Muscle layer of colon (tissue), 2 donors: ENCODE data around the gene ANKRD44.

ENCODE experiments used
- H3K27ac ChIP-seq: one replicate; pipeline ENCODE4 v1.7.0; 2013; ENCODE audit warnings: low read depth, mild to moderate bottlenecking, low read length, moderate library complexity
- H3K27me3 ChIP-seq, 2 donors: one replicate each; pipeline ENCODE4 v1.7.0; 2013; ENCODE audit warnings: low read length in 2 of 2, mild to moderate bottlenecking in 2 of 2; ENCODE audit not compliant: insufficient read depth in 2 of 2, control insufficient read depth in 1 of 2
- H3K36me3 ChIP-seq: one replicate; pipeline ENCODE4 v1.7.0; 2013; ENCODE audit warnings: mild to moderate bottlenecking, low read length; ENCODE audit not compliant: insufficient read depth
- H3K4me1 ChIP-seq: one replicate; pipeline ENCODE4 v1.7.0; 2013; ENCODE audit warnings: mild to moderate bottlenecking, low read length; ENCODE audit not compliant: insufficient read depth
- H3K4me3 ChIP-seq, 2 donors: one replicate each; pipeline ENCODE4 v1.7.0; 2013; ENCODE audit warnings: low read length in 2 of 2, low read depth in 1 of 2, mild to moderate bottlenecking in 1 of 2, moderate library complexity in 1 of 2
- H3K9ac ChIP-seq: one replicate; pipeline ENCODE4 v1.7.0; 2013; ENCODE audit warnings: low read length
- H3K9me3 ChIP-seq: one replicate; pipeline ENCODE4 v1.7.0; 2013; ENCODE audit warnings: mild to moderate bottlenecking, low read length
- donor health status: abdominal sarcoma.
- donor health status: Adenocarcinoma of cecum.

Gene ANKRD44

GRCh38 chr2:197233473-197233872, 77.1 kb downstream of the ANKRD44 start:
- no peak overlapping the region for H3K9ac ChIP-seq
- H3K9me3 ChIP-seq, result no peaks in the 10 kb centered on the region
- no peaks in the 10 kb centered on the region for H3K36me3 ChIP-seq
- H3K27ac ChIP-seq, result no peak overlapping the region
- H3K4me3 ChIP-seq, result no peak overlapping the region
- peaks cover 41% of the 10 kb centered on the region for H3K4me1 ChIP-seq
- H3K27me3 ChIP-seq, result no peaks in the 10 kb centered on the region

DNA sequence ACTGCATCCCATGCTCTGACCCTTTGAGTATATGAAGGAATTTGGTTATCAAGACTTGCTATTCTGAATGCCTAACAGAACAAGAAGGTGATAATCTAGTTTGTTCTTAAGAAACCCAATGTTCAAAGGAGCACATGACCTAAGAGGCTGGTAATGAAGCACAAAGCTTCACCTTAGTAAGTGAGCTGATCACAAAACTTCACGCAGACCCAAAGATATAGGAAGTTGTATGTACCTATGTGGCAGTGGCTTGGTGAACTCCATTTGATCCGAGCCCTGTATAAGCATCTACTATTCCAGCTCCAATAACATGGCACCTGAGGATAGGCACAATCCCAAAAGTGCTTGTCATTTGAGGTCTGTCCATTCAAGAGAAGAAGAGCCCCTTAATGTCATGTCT, 78.6 kb downstream of the ANKRD44 start:
- Histone ChIP-seq H3K27ac (no peak overlapping the region), H3K27me3 (no peaks in the 10 kb centered on the region), H3K9me3 (no peaks in the 10 kb centered on the region), H3K9ac (no peak overlapping the region), H3K4me3 (no peak overlapping the region), H3K4me1 (peaks cover 26% of the 10 kb centered on the region), H3K36me3 (no peaks in the 10 kb centered on the region)

- Histone ChIP-seq H3K27me3 (no peaks in the 10 kb centered on the region), H3K36me3 (no peaks in the 10 kb centered on the region), H3K27ac (no peak overlapping the region), H3K9me3 (no peaks in the 10 kb centered on the region), H3K4me1 (peaks cover 13% of the 10 kb centered on the region), H3K4me3 (no peak overlapping the region), H3K9ac (no peak overlapping the region)
These were observed 80.8 kb downstream of the ANKRD44 start for GRCh38 chr2:197229509-197230443.

DNA sequence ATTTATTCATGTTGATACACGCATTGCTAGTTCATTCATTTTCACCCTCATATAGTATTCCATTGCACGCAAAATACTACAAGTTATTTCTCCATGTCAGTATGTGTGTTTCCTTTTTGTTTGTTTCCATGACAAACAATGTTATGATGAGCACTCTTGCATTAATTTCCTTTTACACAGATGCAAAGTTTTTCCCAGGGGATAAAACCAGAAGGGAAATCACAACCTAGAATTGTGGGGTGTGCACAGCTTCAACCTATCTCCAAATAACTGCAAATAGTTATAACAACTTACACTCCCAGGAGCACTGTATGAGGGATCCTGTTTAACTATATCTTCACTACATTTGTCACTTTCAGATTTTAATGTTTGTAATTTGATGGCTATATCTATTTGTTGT, 87.1 kb downstream of the ANKRD44 start:
- H3K36me3 ChIP-seq, result no peaks in the 10 kb centered on the region
- no peaks in the 10 kb centered on the region for H3K4me1 ChIP-seq
- no peak overlapping the region for H3K9ac ChIP-seq

DNA sequence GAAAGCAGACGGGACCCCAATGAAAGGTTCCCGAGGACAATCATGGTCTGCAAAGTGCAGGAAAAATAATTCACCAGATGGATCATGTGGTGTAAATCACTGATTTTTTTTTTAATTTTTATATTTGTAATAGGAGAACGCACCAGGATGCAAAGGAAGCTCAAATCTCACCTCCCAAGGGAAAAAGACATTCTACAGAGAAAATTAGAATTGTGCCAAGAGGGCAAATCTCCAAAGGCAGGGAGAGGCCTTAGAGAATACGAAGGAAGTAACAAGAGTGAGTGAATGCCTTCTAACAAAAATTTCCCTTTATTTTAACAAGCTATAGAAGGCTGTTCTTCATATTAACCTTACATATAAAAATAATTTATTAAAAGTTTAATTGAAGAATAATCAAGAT, 90.9 kb downstream of the ANKRD44 start:
- Histone ChIP-seq H3K9ac (no peak overlapping the region), H3K36me3 (no peaks in the 10 kb centered on the region), H3K4me1 (peaks cover 29% of the 10 kb centered on the region), H3K4me3 (no peak overlapping the region), H3K9me3 (no peaks in the 10 kb centered on the region), H3K27ac (no peak overlapping the region), H3K27me3 (no peaks in the 10 kb centered on the region)

More for the DNA sequence above, 87.1 kb downstream of the ANKRD44 start:
- Histone ChIP-seq H3K27ac (no peak overlapping the region), H3K4me3 (no peak overlapping the region), H3K9me3 (no peaks in the 10 kb centered on the region), H3K27me3 (no peaks in the 10 kb centered on the region)

DNA sequence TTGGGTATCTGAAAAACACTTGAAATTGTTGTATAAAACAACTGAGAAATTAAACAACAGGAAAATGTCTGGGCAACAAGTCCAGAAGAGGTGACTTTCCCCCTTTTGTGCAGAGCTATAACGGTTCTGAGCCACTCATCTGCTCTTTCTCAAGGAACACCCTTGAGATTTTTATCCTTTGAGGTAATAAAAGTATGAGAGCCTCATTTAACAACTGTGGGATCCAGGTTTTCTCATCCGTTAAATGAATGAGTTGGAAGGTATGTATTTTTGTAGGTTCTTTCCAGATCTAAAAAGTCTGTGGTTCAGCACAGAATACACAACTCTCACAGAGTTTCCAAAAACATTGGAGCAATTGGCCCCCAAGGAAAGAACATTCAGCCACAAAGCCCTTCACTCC, 93.0 kb downstream of the ANKRD44 start:
- no peaks in the 10 kb centered on the region for H3K27me3 ChIP-seq
- no peaks in the 10 kb centered on the region for H3K36me3 ChIP-seq
- no peak overlapping the region for H3K4me3 ChIP-seq
- H3K9me3 ChIP-seq, result no peaks in the 10 kb centered on the region
- H3K9ac ChIP-seq, result no peak overlapping the region
- H3K4me1 ChIP-seq, result peaks cover 42% of the 10 kb centered on the region
- no peak overlapping the region for H3K27ac ChIP-seq

DNA sequence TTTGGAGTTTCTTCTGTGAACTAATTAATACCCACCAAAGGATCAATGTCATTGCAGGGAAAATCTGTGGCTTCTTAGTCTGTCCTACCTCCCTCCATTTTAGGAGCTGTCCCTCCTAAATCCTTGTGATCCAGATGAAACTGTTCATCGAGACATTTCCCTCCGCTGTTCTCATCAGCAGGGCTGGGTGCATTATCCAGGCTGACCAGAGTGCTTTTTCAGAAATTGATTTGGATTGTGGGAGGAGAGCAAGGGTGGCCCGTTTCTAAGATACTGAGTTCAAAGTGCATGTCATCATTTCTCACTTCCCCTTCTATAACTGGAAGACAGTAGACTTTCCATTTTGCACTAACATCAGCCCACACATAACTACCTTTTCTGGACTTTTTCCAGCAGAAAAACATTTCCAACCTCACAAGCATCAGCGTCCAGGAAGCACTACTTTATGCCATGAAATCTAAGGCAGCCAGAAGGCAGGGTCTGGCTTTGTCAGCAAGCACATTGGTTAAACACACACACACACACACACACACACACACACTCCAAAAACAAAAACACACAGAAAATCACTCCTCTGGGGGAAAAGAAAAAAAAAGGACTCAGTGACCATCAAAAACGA, 94.1 kb downstream of the ANKRD44 start:
- Histone ChIP-seq H3K9ac (no peak overlapping the region), H3K9me3 (no peaks in the 10 kb centered on the region), H3K27ac (no peak overlapping the region), H3K36me3 (no peaks in the 10 kb centered on the region), H3K4me3 (no peak overlapping the region), H3K27me3 (no peaks in the 10 kb centered on the region), H3K4me1 (peaks cover 50% of the 10 kb centered on the region)

- Histone ChIP-seq H3K27me3 (no peaks in the 10 kb centered on the region), H3K36me3 (no peaks in the 10 kb centered on the region), H3K27ac (peak overlapping the region; percentile 3), H3K9ac (no peak overlapping the region), H3K4me1 (peaks cover 50% of the 10 kb centered on the region), H3K4me3 (no peak overlapping the region), H3K9me3 (no peaks in the 10 kb centered on the region)
These were observed 94.7 kb downstream of the ANKRD44 start for GRCh38 chr2:197215748-197216360.

DNA sequence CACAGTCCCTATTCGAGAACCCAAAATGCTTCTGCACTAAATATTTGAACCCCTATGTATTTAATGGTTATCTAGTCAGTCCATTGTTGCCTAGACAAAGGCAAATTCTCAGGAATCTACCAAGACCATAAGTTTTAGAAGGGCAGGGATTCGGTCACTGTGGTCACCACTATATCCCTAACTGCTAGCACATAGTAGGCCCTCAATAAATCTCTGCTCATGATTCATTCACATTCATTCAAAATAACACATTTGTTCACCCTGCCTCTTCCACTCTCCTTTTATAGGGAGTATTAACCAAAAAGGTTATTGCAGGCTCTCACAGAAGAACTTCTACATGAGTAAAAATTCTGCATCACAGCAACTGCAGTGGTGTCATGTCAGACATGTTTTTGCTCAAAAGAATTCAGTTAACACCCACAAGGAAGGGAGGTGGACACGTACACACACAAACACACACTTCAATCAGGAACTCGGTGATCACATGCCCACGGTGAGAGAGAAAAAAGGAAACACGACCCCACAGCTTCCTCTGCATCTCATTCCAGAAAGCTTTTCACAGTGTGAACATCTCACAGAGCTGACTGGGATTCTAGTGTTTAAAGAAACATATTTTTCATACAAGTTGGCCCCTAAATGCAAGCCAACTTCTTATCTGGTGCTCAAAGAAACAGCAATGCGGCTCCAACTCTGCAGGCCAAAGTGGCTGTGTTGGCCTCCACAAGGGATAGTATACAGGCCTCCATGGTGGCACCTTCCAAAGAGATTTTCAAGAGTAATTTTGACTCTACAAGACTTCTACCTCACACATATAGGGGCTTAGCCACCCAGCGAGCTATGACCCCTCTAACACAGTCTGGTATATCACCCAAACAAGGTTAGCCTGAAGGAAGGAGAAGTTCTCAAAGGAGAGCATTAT, 98.0 kb downstream of the ANKRD44 start:
- H3K9ac ChIP-seq, result no peak overlapping the region
- H3K36me3 ChIP-seq, result no peaks in the 10 kb centered on the region
- no peak overlapping the region for H3K4me3 ChIP-seq
- no peaks in the 10 kb centered on the region for H3K27me3 ChIP-seq
- no peaks in the 10 kb centered on the region for H3K9me3 ChIP-seq
- peak overlapping the region; percentile 22 for H3K27ac ChIP-seq
- H3K4me1 ChIP-seq, result peaks cover 43% of the 10 kb centered on the region

DNA sequence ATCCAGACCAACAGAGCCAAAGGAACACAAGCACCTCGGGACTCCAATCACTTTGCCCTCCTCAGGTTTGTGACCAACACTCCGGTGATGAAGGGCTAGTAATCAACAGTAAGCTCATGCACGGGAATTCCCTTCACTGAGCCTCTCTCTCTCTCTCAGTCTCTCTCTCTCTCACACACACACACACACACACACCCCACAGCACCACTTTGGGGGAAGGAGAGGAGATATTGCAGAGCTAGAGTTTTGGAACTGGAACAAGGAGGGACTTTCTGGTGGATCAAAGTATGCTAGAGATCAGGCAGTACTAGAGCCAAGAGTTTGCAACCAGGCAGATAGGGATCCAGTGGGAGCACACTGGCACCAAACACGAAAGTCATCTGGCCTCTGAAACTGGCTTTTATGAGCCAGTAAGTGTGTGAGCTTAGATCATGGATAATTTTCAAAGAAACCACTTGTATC, 98.7 kb downstream of the ANKRD44 start:
- peak overlapping the region; percentile 22 for H3K27ac ChIP-seq
- no peaks in the 10 kb centered on the region for H3K36me3 ChIP-seq
- H3K9ac ChIP-seq, result no peak overlapping the region
- peaks cover 43% of the 10 kb centered on the region for H3K4me1 ChIP-seq
- H3K9me3 ChIP-seq, result no peaks in the 10 kb centered on the region
- no peak overlapping the region for H3K4me3 ChIP-seq
- no peaks in the 10 kb centered on the region for H3K27me3 ChIP-seq

DNA sequence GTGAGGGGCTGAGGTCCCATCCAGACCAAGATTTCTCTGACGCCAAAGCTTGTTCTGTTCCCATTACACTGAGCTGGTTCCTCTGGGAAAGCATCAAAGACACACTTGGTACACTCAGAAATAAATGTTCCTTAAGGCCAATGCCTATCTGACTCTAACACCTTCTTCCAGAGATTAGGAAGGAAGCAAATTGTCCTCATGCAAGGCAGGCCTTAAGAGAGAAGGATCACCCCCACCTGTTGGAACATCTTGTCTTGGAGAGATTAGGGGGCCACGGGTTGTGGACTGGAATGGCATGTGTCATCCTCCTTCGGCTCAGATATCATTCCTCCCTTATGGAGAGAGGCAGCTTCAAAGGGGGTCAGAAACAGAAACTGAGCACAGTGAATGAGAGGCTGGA, 100.2 kb downstream of the ANKRD44 start:
- Histone ChIP-seq H3K27ac (no peak overlapping the region), H3K9ac (no peak overlapping the region), H3K4me1 (peaks cover 31% of the 10 kb centered on the region)

More for the DNA sequence above, 100.2 kb downstream of the ANKRD44 start:
- Histone ChIP-seq H3K36me3 (no peaks in the 10 kb centered on the region), H3K9me3 (no peaks in the 10 kb centered on the region), H3K4me3 (no peak overlapping the region), H3K27me3 (no peaks in the 10 kb centered on the region)
